Cardiac septum (tissue), 1 donor: ENCODE measurements around the gene IGFBP4. TPM values are rescaled to one million over a fixed set of nuclear protein-coding genes. Genes with fewer than 3 reads are reported as not detected.
A peak's percentile ranks its signal among the peaks of the same experiment; 100 is the strongest.

ENCODE experiments used
- DNase-seq: peaks from one replicate; pipeline ENCODE4 v3.0.0-alpha.2; 2020; ENCODE audit warnings: low spot score
- intact Hi-C: fragments of 100-400 bp; cut with DNase I; formaldehyde crosslinking; loops from one replicate; pipeline ENCODE4 v1.14.0; 2022
- total RNA-seq: library from RNA; stranded (reverse); fragmentation: NEBNext Ultra II Directional; extraction: Animal tissue kit (Norgen Biotek cat#: 25700); gene quantifications from one replicate; pipeline ENCODE4 v1.2.1, GENCODE V29; 2021
- donor health status: DM: no; HTN: no; CAD: no.

Gene IGFBP4
- total RNA-seq, 1 donor from 2014 or later, result 164 TPM

- intact Hi-C loops, result no loop called here
Observed at GRCh38 chr17:40499551-40500189, 56.4 kb downstream of the IGFBP4 start.

GRCh38 chr17:40500190-40500589, 56.9 kb downstream of the IGFBP4 start:
- intact Hi-C loops, result no loop called here
- DNase-seq, result no peak

More at GRCh38 chr17:40499551-40500189, 56.4 kb downstream of the IGFBP4 start:
- DNase-seq, result peak; percentile 92

- DNase-seq, result peak; percentile 43
- intact Hi-C loops, result no loop called here
Observed at GRCh38 chr17:40500709-40501108, 57.5 kb downstream of the IGFBP4 start.

- intact Hi-C loops, result no loop called here
- DNase-seq, result peak; percentile 39
Observed at GRCh38 chr17:40501499-40501911, 58.3 kb downstream of the IGFBP4 start, which contains the start of gene TNS4. Gene TNS4, minus strand, starts transcription at chr17:40501623. Its CDS starts 5,198 bp downstream, at chr17:40496425.

- intact Hi-C loops, result no loop called here
- DNase-seq, result peak; percentile 44
Observed at GRCh38 chr17:40502716-40503115, 59.5 kb downstream of the IGFBP4 start.

- no peak for DNase-seq
- intact Hi-C loops, result no loop called here
Observed at GRCh38 chr17:40503154-40503553, 59.9 kb downstream of the IGFBP4 start.

GRCh38 chr17:40506786-40507185, 63.5 kb downstream of the IGFBP4 start:
- DNase-seq, result peak; percentile 46

More at GRCh38 chr17:40506786-40507185, 63.5 kb downstream of the IGFBP4 start:
- intact Hi-C loops, result no loop called here

Other genes starting within 250 kb of the IGFBP4 start
- gene WIPF2, start 224.1 kb upstream of the IGFBP4 start, total RNA-seq, result 13.3 TPM
- 0.75 TPM for gene CDC6, start 155.6 kb upstream of the IGFBP4 start, total RNA-seq
- 30.7 TPM for gene RARA, start 134.3 kb upstream of the IGFBP4 start, total RNA-seq
- gene GJD3, start 78.7 kb upstream of the IGFBP4 start, total RNA-seq, result 2.6 TPM
- 0.51 TPM for gene TOP2A, start 25.6 kb upstream of the IGFBP4 start, total RNA-seq
- gene TNS4, start 58.2 kb downstream of the IGFBP4 start, total RNA-seq, result not detected
- gene CCR7, start 122.0 kb downstream of the IGFBP4 start, total RNA-seq, result 0.32 TPM
- gene SMARCE1, start 204.4 kb downstream of the IGFBP4 start, total RNA-seq, result 77.7 TPM
- not detected for gene KRT222, start 221.7 kb downstream of the IGFBP4 start, total RNA-seq